Loucy (cell line): ENCODE data around the gene DPF3.
A peak's percentile ranks its signal among the peaks of the same experiment; 100 is the strongest.

Source experiments
- H2AFZ ChIP-seq: fragments of 200-600 bp; sonication (generic); 2 replicates; pipeline ENCODE4 v1.6.0; 2016; ENCODE audit warnings: antibody characterized with exemption, mild to moderate bottlenecking, low read length, moderate library complexity
- H3F3A ChIP-seq: fragments of 200-600 bp; 2 replicates; pipeline ENCODE4 v1.6.0; 2016; ENCODE audit warnings: antibody characterized with exemption, low read depth, mild to moderate bottlenecking
- H3K27me3 ChIP-seq: fragments of 200-600 bp; sonication (generic); 2 replicates; pipeline ENCODE4 v1.6.1; 2014; ENCODE audit warnings: low read length, mild to moderate bottlenecking; ENCODE audit not compliant: insufficient read depth, poor library complexity, severe bottlenecking
- H3K36me3 ChIP-seq: fragments of 200-600 bp; sonication (generic); 2 replicates; pipeline ENCODE4 v1.6.1; 2016; ENCODE audit warnings: low read length; ENCODE audit not compliant: insufficient read depth
- H3K4me1 ChIP-seq: fragments of 200-600 bp; sonication (generic); 2 replicates; pipeline ENCODE4 v1.5.1; 2014; ENCODE audit warnings: low read length, mild to moderate bottlenecking; ENCODE audit not compliant: insufficient read depth, poor library complexity, severe bottlenecking
- H3K4me2 ChIP-seq: fragments of 200-600 bp; sonication (generic); 2 replicates; pipeline ENCODE4 v1.6.0; 2014; ENCODE audit warnings: antibody characterized with exemption, low read length, low read depth, mild to moderate bottlenecking; ENCODE audit not compliant: poor library complexity, severe bottlenecking
- H3K4me3 ChIP-seq: fragments of 200-600 bp; sonication (generic); 2 replicates; pipeline ENCODE4 v1.5.1; 2014; ENCODE audit warnings: low read length, mild to moderate bottlenecking, mixed read lengths; ENCODE audit not compliant: poor library complexity, severe bottlenecking
- H3K79me2 ChIP-seq: fragments of 200-600 bp; sonication (generic); 2 replicates; pipeline ENCODE4 v1.6.1; 2014; ENCODE audit warnings: low read length; ENCODE audit not compliant: insufficient read depth
- H3K9ac ChIP-seq: fragments of 200-600 bp; sonication (generic); 2 replicates; pipeline ENCODE4 v1.6.0; 2014; ENCODE audit warnings: mild to moderate bottlenecking, low read depth, low read length, moderate library complexity; ENCODE audit not compliant: poor library complexity, severe bottlenecking
- H3K9me2 ChIP-seq: fragments of 200-600 bp; sonication (generic); replicated peaks from 2 replicates; pipeline ENCODE4 v1.6.1; 2016; ENCODE audit warnings: low read depth, low read length, mixed read lengths
- H3K9me3 ChIP-seq: fragments of 200-600 bp; sonication (generic); 2 replicates; pipeline ENCODE4 v1.6.1; 2014; ENCODE audit warnings: mild to moderate bottlenecking, antibody characterized with exemption, low read length, low read depth; ENCODE audit not compliant: insufficient read depth
- H4K20me1 ChIP-seq: fragments of 200-600 bp; sonication (generic); 2 replicates; pipeline ENCODE4 v1.6.0; 2014; ENCODE audit warnings: antibody characterized with exemption, low read length, mild to moderate bottlenecking; ENCODE audit not compliant: insufficient read depth, poor library complexity, severe bottlenecking
- CTCF ChIP-seq: fragments of 200-600 bp; sonication (generic); conservative IDR thresholded peaks from 2 replicates; pipeline ENCODE4 v1.5.1; 2014; ENCODE audit warnings: mild to moderate bottlenecking, antibody characterized with exemption, low read length
- EZH2phosphoT487 ChIP-seq: fragments of 200-600 bp; IDR thresholded peaks from 2 replicates; pipeline ENCODE4 v1.6.1; 2018; ENCODE audit warnings: antibody characterized with exemption, mild to moderate bottlenecking, moderate library complexity, borderline replicate concordance

Gene DPF3

GRCh38 chr14:72588521-72588920, 305.4 kb downstream of the DPF3 start:
- peaks cover 19% of the 10 kb centered on the region for H3F3A ChIP-seq
- no peaks in the 10 kb centered on the region for H3K9me2 ChIP-seq
- peak overlapping the region; percentile 62 for H3K9ac ChIP-seq
- H3K4me3 ChIP-seq, result no peak overlapping the region
- no peaks in the 10 kb centered on the region for H3K9me3 ChIP-seq
- H3K79me2 ChIP-seq, result peaks cover 13% of the 10 kb centered on the region; the same call in 1 of the 2 replicates
- H2AFZ ChIP-seq, result no peak overlapping the region
- peak overlapping the region; percentile 66 for H3K4me2 ChIP-seq
- TF ChIP-seq CTCF (no peak), EZH2phosphoT487 (no peak)
- H4K20me1 ChIP-seq, result no peaks in the 10 kb centered on the region
- no peaks in the 10 kb centered on the region for H3K27me3 ChIP-seq
- peaks cover 84% of the 10 kb centered on the region for H3K4me1 ChIP-seq
- H3K36me3 ChIP-seq, result no peaks in the 10 kb centered on the region

- Histone ChIP-seq H3K4me1 (peaks cover 50% of the 10 kb centered on the region), H3K9me3 (no peaks in the 10 kb centered on the region), H3K27me3 (no peaks in the 10 kb centered on the region), H3K4me3 (peak overlapping the region; percentile 3), H2AFZ (no peak overlapping the region), H3K79me2 (no peaks in the 10 kb centered on the region), H4K20me1 (no peaks in the 10 kb centered on the region), H3K9ac (peak overlapping the region; percentile 30), H3K36me3 (no peaks in the 10 kb centered on the region), H3F3A (no peaks in the 10 kb centered on the region), H3K4me2 (peak overlapping the region; percentile 46), H3K9me2 (no peaks in the 10 kb centered on the region)
- TF ChIP-seq CTCF (no peak), EZH2phosphoT487 (no peak)
Observed at GRCh38 chr14:72583316-72584272, 310.3 kb downstream of the DPF3 start.

GRCh38 chr14:72582582-72582981, 311.3 kb downstream of the DPF3 start:
- no peaks in the 10 kb centered on the region for H3F3A ChIP-seq
- H2AFZ ChIP-seq, result no peak overlapping the region
- H3K4me3 ChIP-seq, result no peak overlapping the region
- no peaks in the 10 kb centered on the region for H3K79me2 ChIP-seq
- no peaks in the 10 kb centered on the region for H3K9me2 ChIP-seq
- H3K9ac ChIP-seq, result no peak overlapping the region
- TF ChIP-seq CTCF, result no peak
- no peak for TF ChIP-seq EZH2phosphoT487
- no peaks in the 10 kb centered on the region for H3K27me3 ChIP-seq
- H4K20me1 ChIP-seq, result no peaks in the 10 kb centered on the region
- no peak overlapping the region for H3K4me2 ChIP-seq
- no peaks in the 10 kb centered on the region for H3K36me3 ChIP-seq
- H3K4me1 ChIP-seq, result peaks cover 45% of the 10 kb centered on the region
- H3K9me3 ChIP-seq, result no peaks in the 10 kb centered on the region
